HG03354 (cell line): Measurements from ENCODE around the gene NHLH1.

ENCODE experiments used
- ATAC-seq: cut with Tn5 transposase; IDR thresholded peaks from one replicate; pipeline ENCODE4 v1.9.1; 2021; ENCODE audit warnings: mild to moderate bottlenecking; ENCODE audit not compliant: unreplicated experiment, poor library complexity, severe bottlenecking

Gene NHLH1

DNA sequence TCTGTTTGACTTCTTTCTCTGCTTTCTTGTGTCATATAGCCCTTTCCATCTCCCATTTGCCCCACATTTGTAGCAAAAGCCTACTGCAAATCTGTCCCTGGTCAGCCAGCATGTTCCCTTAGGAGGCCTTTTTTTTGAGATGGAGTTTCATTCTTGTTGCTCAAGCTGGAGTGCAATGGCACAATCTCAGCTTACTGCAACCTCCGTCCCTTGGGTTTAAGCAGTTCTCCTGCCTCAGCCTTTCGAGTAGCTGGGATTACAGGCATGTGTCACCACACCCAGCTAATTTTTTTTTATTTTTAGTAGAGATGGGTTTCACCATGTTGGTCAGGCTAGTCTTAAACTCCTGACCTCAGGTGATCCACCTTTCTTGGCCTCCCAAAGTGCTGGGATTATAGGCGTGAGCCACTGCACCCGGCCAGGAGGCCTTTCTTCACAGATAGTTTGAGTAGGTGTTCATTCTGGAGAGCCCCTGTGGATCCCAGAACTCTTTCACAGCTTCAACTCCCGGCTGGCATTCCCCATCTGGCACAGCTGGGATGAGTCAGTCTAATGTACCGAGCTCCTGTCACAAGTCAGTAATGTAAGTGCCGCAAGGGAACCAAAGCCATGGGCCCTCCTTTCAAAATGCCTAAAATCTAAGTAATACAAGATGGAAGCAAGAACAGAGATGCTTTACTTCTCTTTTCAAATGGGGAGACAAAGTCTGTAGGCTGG lies 9.4 kb upstream of the NHLH1 start:
- ATAC-seq: no peak

GRCh38 chr1:160358073-160358472 lies 8.8 kb upstream of the NHLH1 start:
- ATAC-seq: no peak

DNA sequence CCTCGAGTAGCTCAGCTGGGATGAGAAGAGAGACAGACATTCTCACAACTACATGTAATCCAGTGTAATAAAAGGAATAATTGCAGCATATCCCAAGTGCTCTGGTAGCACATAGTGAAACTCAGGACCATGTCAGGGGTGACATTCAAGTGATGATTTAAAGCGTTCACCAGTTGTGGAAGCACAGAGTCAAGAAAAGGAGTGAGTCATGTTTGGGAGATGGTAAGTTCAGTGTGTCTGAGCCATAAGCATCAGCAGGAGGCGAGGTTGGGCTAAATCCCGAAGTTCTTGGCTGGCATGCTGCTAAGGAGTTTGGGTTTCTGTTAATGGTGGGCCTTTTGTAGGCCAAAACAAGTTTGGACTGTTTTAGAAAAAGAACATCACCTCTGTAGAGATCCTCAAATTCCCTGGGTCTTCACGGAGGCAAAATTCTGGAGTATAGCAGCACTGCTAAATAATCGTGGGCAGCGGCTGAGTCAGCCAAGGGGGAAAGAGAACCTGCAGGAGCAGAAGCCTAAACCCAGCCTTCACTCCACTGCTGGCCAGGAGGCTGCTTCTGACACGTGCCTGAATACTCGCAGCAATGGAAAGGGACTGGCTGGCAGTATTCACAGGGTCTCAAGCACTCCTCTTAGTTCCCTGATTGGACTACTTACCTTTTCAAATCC lies 7.2 kb upstream of the NHLH1 start:
- no peak for ATAC-seq

DNA sequence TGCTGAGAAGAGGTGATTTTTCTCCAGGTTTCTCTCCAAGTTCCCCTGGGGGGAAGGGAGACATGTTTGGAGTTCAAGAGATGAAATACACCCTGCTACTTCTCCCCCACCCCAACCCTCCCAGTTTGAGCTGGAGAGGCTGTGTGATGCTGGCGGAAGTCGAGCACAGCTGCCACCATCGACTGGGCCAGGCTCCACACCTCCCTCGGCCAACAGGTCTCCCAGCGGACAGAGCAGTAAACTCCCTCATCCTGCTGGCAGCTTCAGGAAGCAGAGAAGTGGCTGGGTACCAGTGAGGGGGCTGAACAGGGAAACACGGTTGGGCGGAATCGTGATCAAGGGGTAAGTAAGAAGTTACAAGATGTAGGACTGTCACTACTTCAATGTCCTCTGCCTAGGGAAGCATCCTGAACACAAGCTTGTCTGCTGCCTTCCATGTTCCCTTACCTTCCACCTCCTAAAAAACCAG lies 6.6 kb upstream of the NHLH1 start:
- no peak for ATAC-seq

- no peak for ATAC-seq
Observed at GRCh38 chr1:160361199-160361598, 5.7 kb upstream of the NHLH1 start.

GRCh38 chr1:160361814-160362167 lies 5.1 kb upstream of the NHLH1 start:
- no peak for ATAC-seq

GRCh38 chr1:160362168-160362957 lies 4.5 kb upstream of the NHLH1 start:
- no peak for ATAC-seq

GRCh38 chr1:160363010-160363409 lies 3.9 kb upstream of the NHLH1 start:
- ATAC-seq: no peak

DNA sequence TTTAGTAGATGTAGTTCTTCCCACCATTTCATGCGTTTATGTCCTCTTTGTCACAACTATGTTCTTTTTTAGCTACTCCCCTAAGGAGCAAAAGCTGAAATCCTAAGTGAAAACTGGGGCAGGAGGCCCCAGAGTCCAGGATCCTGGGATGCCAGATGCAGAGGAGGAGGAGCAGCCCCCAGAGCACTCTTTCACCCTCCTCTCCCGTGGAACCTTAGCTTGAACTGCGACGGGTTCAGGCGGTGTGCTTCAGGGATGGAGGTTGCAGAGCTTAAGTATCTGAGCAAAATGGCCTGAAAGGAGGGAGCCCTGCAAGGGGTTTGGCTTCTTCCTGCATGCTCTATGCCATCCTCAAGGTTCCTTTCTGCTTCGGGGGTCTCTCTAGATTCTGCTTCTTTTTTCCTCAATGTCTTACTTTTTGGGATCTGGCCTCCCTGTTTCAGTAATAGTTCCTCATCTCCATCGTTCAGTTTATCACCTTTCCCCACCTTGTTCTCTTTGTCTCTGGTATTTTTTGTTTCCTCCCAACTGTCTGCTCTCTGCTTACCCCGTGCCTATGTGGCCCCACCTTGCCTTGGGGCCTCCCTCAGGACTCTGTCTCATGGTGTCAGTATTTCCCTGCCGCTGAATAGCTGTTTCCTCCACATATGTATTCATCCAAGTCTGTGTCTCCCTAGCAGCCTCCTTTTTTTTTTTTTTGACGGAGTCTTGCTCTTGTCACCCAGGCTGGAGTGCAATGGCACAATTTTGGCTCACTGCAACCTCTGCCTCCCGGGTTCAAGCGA lies 2.7 kb upstream of the NHLH1 start:
- ATAC-seq: no peak

- ATAC-seq: no peak
Observed at GRCh38 chr1:160365325-160365724, 1.5 kb upstream of the NHLH1 start.

DNA sequence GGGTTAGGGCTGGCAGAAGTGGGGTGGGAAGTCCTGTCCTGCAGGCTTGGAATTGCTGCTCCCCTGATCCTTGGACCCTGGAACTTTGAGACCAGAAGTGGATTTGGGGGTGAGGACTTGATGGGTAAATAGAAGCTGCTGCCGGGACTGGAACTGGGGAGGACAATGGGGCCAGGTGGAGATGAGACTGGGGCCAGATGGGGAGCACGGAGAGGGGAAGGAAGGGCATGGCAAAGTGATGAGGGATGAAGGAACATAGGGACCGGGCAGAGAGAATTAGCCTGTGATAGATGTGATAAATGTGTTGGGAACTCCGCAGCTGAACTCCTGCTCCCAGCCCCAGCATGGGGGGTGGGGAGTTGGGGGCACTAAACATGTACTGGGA lies 637 bp downstream of the NHLH1 start:
- no peak for ATAC-seq

DNA sequence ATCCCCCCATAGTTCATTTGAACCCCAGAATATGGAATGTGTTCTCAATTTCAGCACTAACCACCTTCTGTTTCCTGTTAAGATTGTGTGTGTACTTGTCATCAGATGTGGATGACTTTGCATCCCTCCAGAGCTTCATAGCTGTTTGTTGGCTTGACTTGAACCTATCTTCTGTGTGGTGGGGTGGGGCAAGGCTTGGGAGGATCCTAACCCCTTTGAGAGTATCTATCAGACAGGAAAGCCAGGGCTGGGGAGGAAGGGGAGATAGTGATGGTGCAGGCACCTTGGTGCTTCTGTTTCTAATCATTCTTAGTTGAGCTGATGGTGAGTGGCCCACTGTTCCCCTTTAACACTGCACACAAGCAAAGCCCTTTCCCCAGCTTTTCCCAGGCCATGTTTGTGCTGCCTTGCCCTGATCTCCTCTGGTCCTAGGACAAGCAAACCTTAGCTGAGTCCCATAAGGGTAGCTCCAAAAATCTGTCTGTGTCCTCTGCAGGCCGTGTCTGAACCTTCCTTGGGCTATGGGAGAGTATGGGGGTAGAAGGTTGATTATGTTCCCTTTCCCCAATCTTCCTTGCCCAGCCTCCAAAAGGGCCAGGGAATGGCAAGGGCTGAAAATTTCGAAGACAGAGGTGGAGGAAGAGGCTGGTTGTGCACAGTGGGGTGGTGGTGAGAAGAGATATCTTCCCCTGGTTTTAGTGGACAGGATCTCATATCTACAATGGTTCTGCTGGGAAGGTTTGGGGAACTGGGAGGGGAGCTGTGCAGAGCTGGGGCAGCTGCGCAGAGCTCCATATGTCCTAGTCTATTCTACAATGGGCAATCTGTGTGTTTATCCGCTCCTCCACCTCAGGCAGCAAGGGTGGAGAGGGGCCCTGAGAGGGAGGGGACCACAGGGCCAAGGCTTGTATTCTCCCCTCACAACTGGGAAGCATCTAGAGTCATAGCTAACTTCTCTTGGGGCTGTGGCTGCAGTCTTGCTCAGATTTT lies 1.4 kb downstream of the NHLH1 start:
- no peak for ATAC-seq

GRCh38 chr1:160369087-160369486 lies 2.2 kb downstream of the NHLH1 start:
- ATAC-seq: no peak

DNA sequence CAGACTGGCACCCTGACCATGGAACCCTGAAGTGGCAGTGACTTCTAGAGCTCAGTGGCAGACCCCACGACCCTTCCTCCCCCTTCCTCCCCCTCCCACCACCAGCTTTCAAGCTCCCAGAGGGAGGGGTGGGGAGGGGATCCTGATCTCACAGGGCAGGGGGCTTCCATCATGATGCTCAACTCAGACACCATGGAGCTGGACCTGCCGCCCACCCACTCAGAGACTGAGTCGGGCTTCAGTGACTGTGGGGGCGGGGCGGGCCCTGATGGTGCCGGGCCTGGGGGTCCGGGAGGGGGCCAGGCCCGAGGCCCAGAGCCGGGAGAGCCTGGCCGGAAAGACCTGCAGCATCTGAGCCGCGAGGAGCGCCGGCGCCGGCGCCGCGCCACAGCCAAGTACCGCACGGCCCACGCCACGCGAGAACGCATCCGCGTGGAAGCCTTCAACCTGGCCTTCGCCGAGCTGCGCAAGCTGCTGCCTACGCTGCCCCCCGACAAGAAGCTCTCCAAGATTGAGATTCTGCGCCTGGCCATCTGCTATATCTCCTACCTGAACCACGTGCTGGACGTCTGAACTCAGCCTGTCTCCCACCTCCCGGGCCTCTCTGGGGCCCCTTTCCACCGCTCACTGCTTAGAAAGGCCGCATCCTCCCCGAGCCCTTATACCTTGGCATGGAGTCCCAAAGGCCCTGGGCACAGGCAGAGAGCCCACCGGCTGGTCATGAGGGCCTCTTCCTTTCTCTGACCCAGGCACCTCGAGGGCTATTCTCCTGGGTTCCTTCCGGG lies 3.9 kb downstream of the NHLH1 start:
- no peak for ATAC-seq

DNA sequence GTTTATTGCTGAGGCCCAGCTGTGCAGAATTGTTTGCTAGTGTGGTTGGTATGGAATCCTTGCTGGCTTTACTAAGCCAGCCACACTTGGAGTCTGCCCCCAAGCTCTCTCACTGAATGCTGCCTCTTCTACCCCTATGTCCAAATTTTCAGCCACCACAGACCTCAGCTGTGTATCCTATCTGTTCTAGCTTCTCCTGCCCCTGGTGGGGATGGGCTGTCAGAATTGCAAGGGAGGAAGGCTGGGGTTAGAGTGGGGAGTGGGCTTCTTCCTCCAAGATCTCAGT lies 4.4 kb downstream of the NHLH1 start:
- ATAC-seq: no peak

- no peak for ATAC-seq
Observed at GRCh38 chr1:160371756-160372155, 4.9 kb downstream of the NHLH1 start.

DNA sequence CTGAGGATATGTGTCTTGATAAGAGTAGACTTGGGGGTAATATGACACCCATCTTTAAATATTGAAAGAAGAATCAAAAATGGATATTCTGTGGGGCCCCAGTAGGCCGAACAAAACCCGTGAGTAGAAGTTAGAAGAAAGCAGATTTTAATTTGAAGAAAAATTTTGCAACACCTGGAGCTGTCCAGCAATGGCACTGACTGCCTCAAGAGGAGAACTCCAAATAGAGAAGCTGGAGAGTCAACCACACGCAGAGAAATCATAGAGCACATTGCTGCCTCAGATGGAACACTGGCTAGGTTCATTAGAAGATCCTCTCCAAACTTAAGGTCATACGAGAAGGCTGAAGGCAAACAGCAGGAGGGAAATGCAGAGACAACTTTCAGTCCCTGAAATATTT lies 6.8 kb downstream of the NHLH1 start:
- no peak for ATAC-seq

- no peak for ATAC-seq
Observed at GRCh38 chr1:160374306-160375110, 7.6 kb downstream of the NHLH1 start.
